SK-N-SH (cell line): ENCODE measurements around the gene OMP. TPM values are rescaled to one million over a fixed set of nuclear protein-coding genes. Genes with fewer than 3 reads are reported as not detected.
A peak's percentile ranks its signal among the peaks of the same experiment; 100 is the strongest.

Experiments
- CTCF ChIA-PET: fragments of 300-600, 350-600 bp; formaldehyde crosslinking; extraction: SDS; loops from one replicate; lab custom pipeline; 2021; lab: Yijun Ruan, JAX
- POLR2A ChIA-PET: fragments of 350-600 bp; sonication (Branson Sonifier 250); formaldehyde crosslinking; extraction: SDS; loops from one replicate; lab custom pipeline; 2020; ENCODE audit warnings: antibody characterized with exemption, inconsistent platforms; lab: Yijun Ruan, JAX
- DNase-seq: peaks from one replicate; pipeline ENCODE4 v3.0.0; 2012
- H2AFZ ChIP-seq: fragments of 200-600 bp; sonication (generic); 2 replicates; pipeline ENCODE4 v1.8.1; 2016; ENCODE audit warnings: antibody characterized with exemption, mild to moderate bottlenecking, low read depth
- H3F3A ChIP-seq: fragments of 200-600 bp; sonication (generic); replicated peaks from 2 replicates; pipeline ENCODE3; 2016; ENCODE audit warnings: antibody characterized with exemption, mild to moderate bottlenecking; ENCODE audit not compliant: insufficient read depth
- H3K27ac ChIP-seq, 2 experiments: fragments of 200-500 bp in 1 of 2; fragments of 200-600 bp in 1 of 2; sonication (Bioruptor generic) in 1 of 2; sonication (generic), shearing (Covaris generic) in 1 of 2; 2 replicates each; pipeline versions ENCODE4 v1.5.1 to v1.6.1; 2014 to 2016; ENCODE audit warnings: low read depth in 2 of 2, inconsistent platforms in 1 of 2, low read length in 1 of 2, mild to moderate bottlenecking in 1 of 2, mixed read lengths in 1 of 2
- H3K27me3 ChIP-seq: fragments of 200-600 bp; sonication (generic), shearing (Covaris generic); 2 replicates; pipeline ENCODE4 v1.6.1; 2016; ENCODE audit warnings: mixed run types; ENCODE audit not compliant: insufficient read depth
- H3K36me3 ChIP-seq, 2 experiments: fragments of 200-500 bp in 1 of 2; fragments of 200-600 bp in 1 of 2; sonication (Bioruptor generic) in 1 of 2; sonication (generic) in 1 of 2; replicated peaks in 1 of 2; 2 replicates each; pipeline versions ENCODE3 to v1.5.1; 2014 to 2016; ENCODE audit warnings: low read length in 1 of 2, mild to moderate bottlenecking in 1 of 2; ENCODE audit not compliant: insufficient read depth in 2 of 2, control insufficient read depth in 1 of 2
- H3K4me1 ChIP-seq, 2 experiments: fragments of 200-500 bp in 1 of 2; fragments of 200-600 bp in 1 of 2; sonication (Bioruptor generic) in 1 of 2; sonication (generic), shearing (Covaris generic) in 1 of 2; 2 replicates each; pipeline versions ENCODE4 v1.5.1 to v1.6.1; 2014 to 2016; ENCODE audit warnings: low read depth in 1 of 2, low read length in 1 of 2, mixed run types in 1 of 2; ENCODE audit not compliant: insufficient read depth in 2 of 2, control insufficient read depth in 1 of 2
- H3K4me2 ChIP-seq: fragments of 200-600 bp; sonication (generic), shearing (Covaris generic); 2 replicates; pipeline ENCODE4 v1.6.1; 2017; ENCODE audit warnings: mixed run types
- H3K4me3 ChIP-seq, 2 experiments: fragments of 200-500 bp in 1 of 2; fragments of 200-600 bp in 1 of 2; sonication (Bioruptor generic) in 1 of 2; sonication (generic), shearing (Covaris generic) in 1 of 2; 2 replicates each; pipeline versions ENCODE4 v1.5.1 to v1.8.1; 2014 to 2016; ENCODE audit warnings: low read depth in 2 of 2, inconsistent platforms in 1 of 2, low read length in 1 of 2, mild to moderate bottlenecking in 1 of 2, mixed read lengths in 1 of 2, moderate library complexity in 1 of 2
- H3K79me2 ChIP-seq: fragments of 200-600 bp; sonication (generic); 2 replicates; pipeline ENCODE4 v1.8.1; 2017; ENCODE audit warnings: mild to moderate bottlenecking; ENCODE audit not compliant: insufficient read depth
- H3K9ac ChIP-seq: fragments of 200-600 bp; sonication (generic); 2 replicates; pipeline ENCODE4 v1.6.1; 2017; ENCODE audit warnings: mixed run types
- H3K9me2 ChIP-seq: fragments of 200-600 bp; sonication (generic); 2 replicates; pipeline ENCODE4 v1.6.1; 2017; ENCODE audit warnings: mixed run types
- H3K9me3 ChIP-seq: fragments of 200-600 bp; sonication (generic); 2 replicates; pipeline ENCODE4 v1.6.1; 2017; ENCODE audit warnings: mixed run types, mild to moderate bottlenecking, moderate library complexity
- H4K20me1 ChIP-seq: fragments of 200-600 bp; sonication (generic); 2 replicates; pipeline ENCODE4 v1.6.1; 2017; ENCODE audit warnings: mild to moderate bottlenecking, mixed run types; ENCODE audit not compliant: insufficient read depth
- CHD2 ChIP-seq: fragments of 150-350 bp; IDR thresholded peaks from 2 replicates; pipeline ENCODE4 v1.6.1; 2018; ENCODE audit warnings: low read length; ENCODE audit not compliant: partially characterized antibody
- CTCF ChIP-seq: fragments of 200-600 bp; sonication (generic); IDR thresholded peaks from 2 replicates; pipeline ENCODE4 v1.6.1; 2017; ENCODE audit warnings: antibody characterized with exemption, mild to moderate bottlenecking, moderate library complexity
- EZH2phosphoT487 ChIP-seq: fragments of 200-600 bp; sonication (generic); IDR thresholded peaks from 2 replicates; pipeline ENCODE4 v1.6.1; 2017; ENCODE audit warnings: low read depth, mixed run types, mild to moderate bottlenecking, antibody characterized with exemption, moderate library complexity, borderline replicate concordance
- FOSL2 ChIP-seq: IDR thresholded peaks from 2 replicates; pipeline ENCODE4 v1.4.0; 2012; ENCODE audit warnings: low read depth, mild to moderate bottlenecking, moderate library complexity, borderline replicate concordance
- FOXJ3 ChIP-seq: sonication (generic); formaldehyde crosslinking; IDR thresholded peaks from 2 replicates; pipeline ENCODE4 v1.5.1; 2020; ENCODE audit warnings: mild to moderate bottlenecking, missing genetic modification reagents
- GABPA ChIP-seq: IDR thresholded peaks from 2 replicates; pipeline ENCODE4 v1.4.0; 2012; ENCODE audit warnings: low read depth, mild to moderate bottlenecking
- JUND ChIP-seq: IDR thresholded peaks from 2 replicates; pipeline ENCODE4 v1.4.0; 2012
- MAX ChIP-seq: IDR thresholded peaks from 2 replicates; pipeline ENCODE4 v1.4.0; 2012; ENCODE audit warnings: low read depth
- NRF1 ChIP-seq: IDR thresholded peaks from 2 replicates; pipeline ENCODE4 v1.6.1; 2012; ENCODE audit warnings: low read depth, mild to moderate bottlenecking, low read length
- PBX3 ChIP-seq: IDR thresholded peaks from 2 replicates; pipeline ENCODE4; 2012
- RAD21 ChIP-seq: IDR thresholded peaks from 2 replicates; pipeline ENCODE4 v1.6.1; 2012; ENCODE audit warnings: mild to moderate bottlenecking, low read length
- RCOR1 ChIP-seq: fragments of 150-350 bp; IDR thresholded peaks from 2 replicates; pipeline ENCODE4 v1.6.1; 2017; ENCODE audit warnings: antibody characterized with exemption, low read length
- RFX5 ChIP-seq: IDR thresholded peaks from 2 replicates; pipeline ENCODE4 v1.6.1; 2012; ENCODE audit warnings: mild to moderate bottlenecking, improper control_type of control experiment, low read length
- SMC3 ChIP-seq: IDR thresholded peaks from 2 replicates; pipeline ENCODE4 v1.6.1; 2012; ENCODE audit warnings: low read depth, low read length, improper control_type of control experiment
- TAF1 ChIP-seq: IDR thresholded peaks from 2 replicates; pipeline ENCODE4 v1.6.1; 2012; ENCODE audit warnings: low read depth, mild to moderate bottlenecking, low read length, moderate library complexity, borderline replicate concordance
- USF2 ChIP-seq: fragments of 150-350 bp; IDR thresholded peaks from 2 replicates; pipeline ENCODE4 v1.6.1; 2017; ENCODE audit warnings: antibody characterized with exemption, low read length, low read depth, borderline replicate concordance
- WGBS: methylation state at CpG from one replicate; pipeline ENCODE4 v1.1.6; 2017; ENCODE audit warnings: low lambda C conversion rate; 5-methylcytosine and 5-hydroxymethylcytosine counted together
- polyA plus RNA-seq, 3 experiments: library from polyadenylated mRNA; depleted of rRNA; stranded (reverse); fragments of >200 nt; gene quantifications; 2 replicates each; pipeline ENCODE4 v1.2.3, GENCODE V29; 2012

OMP gene
- polyA plus RNA-seq, 1 of the 3 experiments (the other 2 are of a cell fraction), result 0.20 TPM

- Histone ChIP-seq H3K79me2 (peaks cover 18% of the 10 kb centered on the region), H3K9me2 (no peaks in the 10 kb centered on the region), H3F3A (peaks cover 3% of the 10 kb centered on the region), H3K27ac (no peak overlapping the region), H4K20me1 (peaks cover 21% of the 10 kb centered on the region), H3K4me1 (peaks cover 0 to 21% of the 10 kb centered on the region in 2 experiments; a peak in 1 of 4 replicates), H3K9ac (no peak overlapping the region), H2AFZ (no peak overlapping the region), H3K4me3 (no peak overlapping the region; a peak in 1 of 4 replicates), H3K9me3 (no peaks in the 10 kb centered on the region), H3K4me2 (no peak overlapping the region), H3K27me3 (no peaks in the 10 kb centered on the region), H3K36me3 (peaks cover 3% of the 10 kb centered on the region in 2 experiments)
- 20% methylated on average over 6 of the region's 9 CpGs for WGBS
- POLR2A ChIA-PET, result interaction anchor here (0.7 to 1.3 kb wide), 2 partner anchors 18 to 36 kb away, joined by 3 to 4 read pairs; no protein-coding TSS in a partner anchor
- CTCF ChIA-PET, result interaction anchor here (0.6 to 9.5 kb wide), 45 partner anchors 10 to 469 kb away, joined by 3 to 218 read pairs (median 5); partner anchors contain the start of genes CAPN5, MYO7A and OMP
- TF ChIP-seq CTCF, result peak; percentile 89
- 0 out of 2 replicates have a peak, but pooled peaks have one; percentile 26 for TF ChIP-seq RCOR1
- TF ChIP-seq RAD21, result peak; percentile 95
- TF ChIP-seq SMC3, result peak; percentile 98
- TF ChIP-seq FOSL2, result no peak
- no peak for TF ChIP-seq EZH2phosphoT487
- no peak for TF ChIP-seq GABPA
- peak; percentile 54 for TF ChIP-seq CHD2
- TF ChIP-seq RFX5, result no peak
- TF ChIP-seq NRF1, result no peak; the same call in 1 of the 2 replicates
- TF ChIP-seq TAF1, result no peak
- peak; percentile 93 for DNase-seq
These were observed 11.3 kb upstream of the OMP start for GRCh38 chr11:77091146-77091940.

- Histone ChIP-seq H2AFZ (no peak overlapping the region), H3K4me1 (peaks cover 0 to 21% of the 10 kb centered on the region in 2 experiments; a peak in 1 of 4 replicates), H3K4me3 (no peak overlapping the region), H3K79me2 (peaks cover 17% of the 10 kb centered on the region; the same call in 1 of the 2 replicates), H3F3A (peaks cover 3% of the 10 kb centered on the region), H3K27ac (no peak overlapping the region), H3K9me3 (no peaks in the 10 kb centered on the region), H3K36me3 (peaks cover 3% of the 10 kb centered on the region in 2 experiments), H3K27me3 (no peaks in the 10 kb centered on the region), H3K4me2 (no peak overlapping the region), H3K9ac (no peak overlapping the region), H3K9me2 (no peaks in the 10 kb centered on the region), H4K20me1 (peaks cover 21% of the 10 kb centered on the region)
- TF ChIP-seq JUND, result no peak
- no peak for TF ChIP-seq CTCF
- no peak for TF ChIP-seq FOXJ3 (CRISPR knock-in tag)
- no peak for TF ChIP-seq FOSL2
- no peak for TF ChIP-seq MAX
- TF ChIP-seq RAD21, result no peak
- TF ChIP-seq PBX3, result no peak
- TF ChIP-seq USF2, result no peak
- no peak for TF ChIP-seq GABPA
- no peak for TF ChIP-seq RCOR1
- TF ChIP-seq CHD2, result no peak
- no peak for DNase-seq
- 85% methylated on average over 7 of the region's 7 CpGs for WGBS
- ChIA-PET POLR2A (no interaction called here), CTCF (interaction anchor here (1.0 to 9.5 kb wide), 14 partner anchors 11 to 358 kb away, joined by 3 to 218 read pairs (median 45); partner anchors contain the start of genes CAPN5, MYO7A and OMP)
These were observed 10.3 kb upstream of the OMP start for GRCh38 chr11:77092382-77092781.
